22Rv1 (cell line): ENCODE measurements around the gene FARP1.

ENCODE experiments used
- CTCF ChIP-seq: fragments of 450-650 bp; IDR thresholded peaks from 2 replicates; pipeline ENCODE4 v1.5.1; 2017; ENCODE audit warnings: mild to moderate bottlenecking
- ZFX ChIP-seq: fragments of 450-650 bp; IDR thresholded peaks from 2 replicates; pipeline ENCODE4 v1.6.1; 2017; ENCODE audit warnings: antibody characterized with exemption, borderline replicate concordance

- TF ChIP-seq CTCF (no peak), ZFX (no peak)
These were observed 247.3 kb downstream of the FARP1 start for GRCh38 chr13:98390086-98390715.
